ENCODE measurements around the gene TPP1.

DNA sequence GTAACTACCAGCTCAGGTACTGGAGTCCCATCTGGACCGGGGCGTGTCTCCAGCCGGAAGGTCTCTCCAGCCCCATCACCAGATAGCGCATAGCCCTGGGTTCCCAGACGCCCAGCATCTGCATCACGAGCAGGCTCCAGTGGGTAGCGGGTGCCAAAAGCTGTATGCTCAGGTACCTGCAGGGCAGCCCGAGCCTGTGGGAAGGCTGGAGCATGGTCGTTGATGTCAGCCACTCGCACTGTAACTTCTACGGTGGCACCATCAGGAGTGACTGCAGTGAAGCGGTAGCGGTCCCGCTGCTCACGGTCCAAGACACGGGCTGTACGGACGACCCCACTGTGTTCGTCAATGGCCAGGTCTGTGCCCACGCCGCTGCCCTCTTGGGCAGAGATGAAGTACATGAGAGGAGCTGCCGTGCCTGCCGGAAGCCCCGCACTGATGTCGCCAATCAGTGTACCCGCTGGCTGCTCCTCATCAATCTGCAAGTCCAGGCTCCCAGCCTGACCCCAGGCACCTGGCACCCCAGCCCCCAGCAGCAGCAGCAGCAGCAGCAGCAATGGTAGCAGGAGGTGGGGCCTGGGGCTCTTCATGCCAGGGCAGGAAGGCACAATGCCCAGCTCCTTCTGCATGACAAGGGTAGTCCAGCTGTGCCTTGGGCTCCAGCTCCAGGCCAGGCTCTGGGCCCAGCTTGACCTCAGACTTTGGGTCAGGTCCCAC, 21.9 kb upstream of the TPP1 start:
- TF ChIP-seq, protein P1, sequence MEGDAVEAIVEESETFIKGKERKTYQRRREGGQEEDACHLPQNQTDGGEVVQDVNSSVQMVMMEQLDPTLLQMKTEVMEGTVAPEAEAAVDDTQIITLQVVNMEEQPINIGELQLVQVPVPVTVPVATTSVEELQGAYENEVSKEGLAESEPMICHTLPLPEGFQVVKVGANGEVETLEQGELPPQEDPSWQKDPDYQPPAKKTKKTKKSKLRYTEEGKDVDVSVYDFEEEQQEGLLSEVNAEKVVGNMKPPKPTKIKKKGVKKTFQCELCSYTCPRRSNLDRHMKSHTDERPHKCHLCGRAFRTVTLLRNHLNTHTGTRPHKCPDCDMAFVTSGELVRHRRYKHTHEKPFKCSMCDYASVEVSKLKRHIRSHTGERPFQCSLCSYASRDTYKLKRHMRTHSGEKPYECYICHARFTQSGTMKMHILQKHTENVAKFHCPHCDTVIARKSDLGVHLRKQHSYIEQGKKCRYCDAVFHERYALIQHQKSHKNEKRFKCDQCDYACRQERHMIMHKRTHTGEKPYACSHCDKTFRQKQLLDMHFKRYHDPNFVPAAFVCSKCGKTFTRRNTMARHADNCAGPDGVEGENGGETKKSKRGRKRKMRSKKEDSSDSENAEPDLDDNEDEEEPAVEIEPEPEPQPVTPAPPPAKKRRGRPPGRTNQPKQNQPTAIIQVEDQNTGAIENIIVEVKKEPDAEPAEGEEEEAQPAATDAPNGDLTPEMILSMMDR (IDR thresholded peaks at IDR 0.05), result no peak
- TF ChIP-seq POLR2A (IDR thresholded peaks at IDR 0.05), result no peak

Data from thyroid gland (tissue), 4 donors.